ENCODE measurements around the gene SEMA5A. TPM values are rescaled to one million over a fixed set of nuclear protein-coding genes. Genes with fewer than 3 reads are reported as not detected.

SEMA5A gene
- total RNA-seq, 1 donor: 42.3 TPM

DNA sequence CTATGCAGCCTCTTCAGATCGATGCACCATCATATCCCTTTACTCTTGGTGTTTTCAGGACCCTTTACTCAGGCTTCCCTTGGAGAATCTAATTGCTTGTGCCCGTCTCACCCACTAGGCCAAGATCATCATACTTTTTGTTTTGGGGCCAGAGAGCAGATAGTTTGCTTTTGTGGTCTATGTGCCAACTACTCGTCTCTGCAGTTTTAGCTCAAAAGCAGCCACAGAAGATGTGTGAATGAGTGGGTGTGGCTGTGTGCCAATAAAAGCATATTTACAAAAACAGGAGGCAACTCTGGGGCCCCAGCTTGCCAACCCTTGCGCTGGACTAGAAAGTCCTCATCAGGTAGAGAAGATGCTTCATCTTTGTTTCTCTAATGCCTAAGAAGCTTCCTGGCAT lies 216.8 kb downstream of the SEMA5A start:
- H4K20me1 ChIP-seq (ENCODE audit: insufficient read depth, low read length): no peaks in the 10 kb centered on the region
- no peaks in the 10 kb centered on the region for H3K27me3 ChIP-seq (ENCODE audit: insufficient read depth, low read length)
- peaks cover 2% of the 10 kb centered on the region for H3K4me1 ChIP-seq (ENCODE audit: insufficient read depth, low read length)
- H2AFZ ChIP-seq (ENCODE audit: low read length): no peak overlapping the region
- no peak overlapping the region for H3K4me3 ChIP-seq (ENCODE audit: insufficient read depth, low read length)
- no peaks in the 10 kb centered on the region for H3K9me3 ChIP-seq (ENCODE audit: low read depth, low read length)
- no peaks in the 10 kb centered on the region for H3K36me3 ChIP-seq (ENCODE audit: insufficient read depth, low read length)
- H3K27ac ChIP-seq (ENCODE audit: low read depth, low read length): no peak overlapping the region
- no peak for DNase-seq (ENCODE audit: insufficient read length, low spot score, missing footprints)
- H3K79me2 ChIP-seq (ENCODE audit: insufficient read depth, low read length): no peaks in the 10 kb centered on the region
- no peak overlapping the region for H3K4me2 ChIP-seq (ENCODE audit: insufficient read depth, low read length)
- TF ChIP-seq, protein P1, sequence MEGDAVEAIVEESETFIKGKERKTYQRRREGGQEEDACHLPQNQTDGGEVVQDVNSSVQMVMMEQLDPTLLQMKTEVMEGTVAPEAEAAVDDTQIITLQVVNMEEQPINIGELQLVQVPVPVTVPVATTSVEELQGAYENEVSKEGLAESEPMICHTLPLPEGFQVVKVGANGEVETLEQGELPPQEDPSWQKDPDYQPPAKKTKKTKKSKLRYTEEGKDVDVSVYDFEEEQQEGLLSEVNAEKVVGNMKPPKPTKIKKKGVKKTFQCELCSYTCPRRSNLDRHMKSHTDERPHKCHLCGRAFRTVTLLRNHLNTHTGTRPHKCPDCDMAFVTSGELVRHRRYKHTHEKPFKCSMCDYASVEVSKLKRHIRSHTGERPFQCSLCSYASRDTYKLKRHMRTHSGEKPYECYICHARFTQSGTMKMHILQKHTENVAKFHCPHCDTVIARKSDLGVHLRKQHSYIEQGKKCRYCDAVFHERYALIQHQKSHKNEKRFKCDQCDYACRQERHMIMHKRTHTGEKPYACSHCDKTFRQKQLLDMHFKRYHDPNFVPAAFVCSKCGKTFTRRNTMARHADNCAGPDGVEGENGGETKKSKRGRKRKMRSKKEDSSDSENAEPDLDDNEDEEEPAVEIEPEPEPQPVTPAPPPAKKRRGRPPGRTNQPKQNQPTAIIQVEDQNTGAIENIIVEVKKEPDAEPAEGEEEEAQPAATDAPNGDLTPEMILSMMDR (IDR thresholded peaks at IDR 0.05; ENCODE audit: extremely low read depth, low read depth, low read length): no peak

DNA sequence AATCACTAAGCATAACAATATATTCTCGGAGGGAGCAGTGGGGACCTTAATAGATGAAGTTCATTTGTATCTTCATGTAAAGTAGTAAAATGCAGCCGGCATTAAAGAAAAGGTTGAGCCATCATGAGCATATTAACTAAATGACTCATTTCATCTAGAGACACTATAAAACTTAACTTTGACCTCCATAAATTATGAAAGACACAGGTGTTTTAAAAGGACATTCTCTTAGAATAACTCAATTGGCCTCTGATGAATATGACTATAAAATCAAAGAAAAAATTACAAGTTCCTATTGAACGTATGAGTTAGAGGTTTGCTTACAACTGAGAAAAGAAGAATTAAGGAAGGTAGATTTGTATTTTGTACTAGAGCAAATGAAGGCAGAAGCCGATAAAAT lies 220.3 kb downstream of the SEMA5A start:
- Histone ChIP-seq H3K4me2 (ENCODE audit: insufficient read depth, low read length) (no peak overlapping the region), H2AFZ (ENCODE audit: low read length) (no peak overlapping the region), H3K4me1 (ENCODE audit: insufficient read depth, low read length) (peaks cover 2% of the 10 kb centered on the region), H3K4me3 (ENCODE audit: insufficient read depth, low read length) (no peak overlapping the region), H3K27ac (ENCODE audit: low read depth, low read length) (no peak overlapping the region), H3K79me2 (ENCODE audit: insufficient read depth, low read length) (no peaks in the 10 kb centered on the region), H3K27me3 (ENCODE audit: insufficient read depth, low read length) (no peaks in the 10 kb centered on the region), H4K20me1 (ENCODE audit: insufficient read depth, low read length) (no peaks in the 10 kb centered on the region), H3K36me3 (ENCODE audit: insufficient read depth, low read length) (no peaks in the 10 kb centered on the region), H3K9me3 (ENCODE audit: low read depth, low read length) (no peaks in the 10 kb centered on the region)
- DNase-seq (ENCODE audit: insufficient read length, low spot score, missing footprints): no peak
- TF ChIP-seq, protein P1 (IDR thresholded peaks at IDR 0.05; ENCODE audit: extremely low read depth, low read depth, low read length): no peak

DNA sequence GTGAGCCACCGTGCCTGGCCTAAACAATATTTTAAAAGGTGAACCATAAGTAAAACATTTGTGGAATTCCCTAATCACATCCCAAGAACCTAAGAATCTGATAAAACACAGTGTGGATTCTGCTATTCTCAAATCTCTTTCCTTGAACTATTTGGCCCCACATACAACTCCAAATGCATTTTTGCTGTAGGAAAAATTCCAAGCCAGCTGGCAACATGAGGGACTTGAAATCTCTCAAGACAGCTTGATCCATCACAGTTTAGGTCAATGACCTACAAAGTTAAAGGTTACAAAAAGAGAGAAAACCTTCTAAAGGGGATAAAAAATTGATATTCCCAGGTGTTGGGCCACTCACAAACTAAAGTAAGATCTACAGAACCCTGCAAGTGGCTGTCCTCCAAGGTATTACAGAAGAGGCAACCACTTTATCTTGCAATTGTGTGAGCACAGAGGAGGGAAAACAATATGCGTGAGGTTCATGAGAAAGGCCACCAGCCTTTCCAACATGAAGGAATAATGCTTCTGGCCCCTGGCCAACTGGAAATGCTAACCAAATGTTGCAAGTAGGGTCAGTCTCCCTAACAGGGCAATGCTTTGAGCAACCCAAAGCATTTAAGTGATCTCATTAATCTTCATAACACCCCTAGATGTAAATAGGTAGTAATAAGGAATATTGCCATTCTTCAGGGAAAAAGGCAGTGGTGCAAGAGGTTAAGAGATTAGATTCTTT lies 221.4 kb downstream of the SEMA5A start:
- DNase-seq (ENCODE audit: insufficient read length, low spot score, missing footprints): no peak
- TF ChIP-seq, protein P1 (IDR thresholded peaks at IDR 0.05; ENCODE audit: extremely low read depth, low read depth, low read length): no peak
- Histone ChIP-seq H4K20me1 (ENCODE audit: insufficient read depth, low read length) (no peaks in the 10 kb centered on the region), H3K27ac (ENCODE audit: low read depth, low read length) (no peak overlapping the region), H3K79me2 (ENCODE audit: insufficient read depth, low read length) (no peaks in the 10 kb centered on the region), H3K4me1 (ENCODE audit: insufficient read depth, low read length) (peaks cover 2% of the 10 kb centered on the region), H3K9me3 (ENCODE audit: low read depth, low read length) (no peaks in the 10 kb centered on the region), H3K4me2 (ENCODE audit: insufficient read depth, low read length) (no peak overlapping the region), H3K27me3 (ENCODE audit: insufficient read depth, low read length) (no peaks in the 10 kb centered on the region), H3K4me3 (ENCODE audit: insufficient read depth, low read length) (no peak overlapping the region), H3K36me3 (ENCODE audit: insufficient read depth, low read length) (no peaks in the 10 kb centered on the region), H2AFZ (ENCODE audit: low read length) (no peak overlapping the region)

DNA sequence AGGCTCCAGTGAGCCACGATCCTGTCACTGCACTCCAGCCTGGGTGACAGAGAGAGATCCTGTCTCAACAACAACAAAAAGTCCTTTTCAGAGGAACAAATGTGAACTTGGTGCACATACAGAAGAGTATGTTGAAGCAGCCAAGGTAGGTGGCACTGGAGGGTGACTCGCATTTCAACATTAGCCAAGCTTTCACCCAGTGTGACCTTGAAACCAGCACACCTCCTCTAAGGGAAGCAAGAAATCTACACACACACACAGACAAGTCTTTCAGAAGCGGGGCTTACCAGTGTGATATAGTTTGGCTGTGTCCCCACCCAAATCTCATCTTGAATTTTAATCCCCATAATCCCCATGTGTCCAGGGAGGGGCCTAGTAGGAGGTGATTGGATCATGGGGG lies 225.2 kb downstream of the SEMA5A start:
- Histone ChIP-seq H3K9me3 (ENCODE audit: low read depth, low read length) (no peaks in the 10 kb centered on the region), H3K36me3 (ENCODE audit: insufficient read depth, low read length) (no peaks in the 10 kb centered on the region), H3K4me2 (ENCODE audit: insufficient read depth, low read length) (no peak overlapping the region), H4K20me1 (ENCODE audit: insufficient read depth, low read length) (no peaks in the 10 kb centered on the region), H3K4me1 (ENCODE audit: insufficient read depth, low read length) (peaks cover 2% of the 10 kb centered on the region), H3K27me3 (ENCODE audit: insufficient read depth, low read length) (no peaks in the 10 kb centered on the region), H2AFZ (ENCODE audit: low read length) (no peak overlapping the region), H3K79me2 (ENCODE audit: insufficient read depth, low read length) (no peaks in the 10 kb centered on the region), H3K4me3 (ENCODE audit: insufficient read depth, low read length) (no peak overlapping the region), H3K27ac (ENCODE audit: low read depth, low read length) (no peak overlapping the region)
- TF ChIP-seq, protein P1 (IDR thresholded peaks at IDR 0.05; ENCODE audit: extremely low read depth, low read depth, low read length): no peak
- DNase-seq (ENCODE audit: insufficient read length, low spot score, missing footprints): no peak

Data from osteoblast (primary cell).